Myocyte (in vitro differentiated cells): ENCODE measurements around the gene FAF1. TPM values are rescaled to one million over a fixed set of nuclear protein-coding genes. Genes with fewer than 3 reads are reported as not detected.
A peak's percentile ranks its signal among the peaks of the same experiment; 100 is the strongest.
"Not testable (repeated sequence)": the region's sequence is repeated elsewhere in the genome, so short reads cannot be mapped to it uniquely, and the experiment has no call there.

Source experiments
- DNase-seq: peaks from one replicate; pipeline ENCODE4 v3.0.0-alpha.2; 2012; ENCODE audit warnings: low read depth
- total RNA-seq: library from RNA; depleted of rRNA; stranded (reverse); fragments of >200 nt; gene quantifications from 2 replicates; pipeline ENCODE4 v1.2.3, GENCODE V29; 2014

Gene FAF1
- total RNA-seq, 1 donor from 2014 or later: 60.2 TPM

DNA sequence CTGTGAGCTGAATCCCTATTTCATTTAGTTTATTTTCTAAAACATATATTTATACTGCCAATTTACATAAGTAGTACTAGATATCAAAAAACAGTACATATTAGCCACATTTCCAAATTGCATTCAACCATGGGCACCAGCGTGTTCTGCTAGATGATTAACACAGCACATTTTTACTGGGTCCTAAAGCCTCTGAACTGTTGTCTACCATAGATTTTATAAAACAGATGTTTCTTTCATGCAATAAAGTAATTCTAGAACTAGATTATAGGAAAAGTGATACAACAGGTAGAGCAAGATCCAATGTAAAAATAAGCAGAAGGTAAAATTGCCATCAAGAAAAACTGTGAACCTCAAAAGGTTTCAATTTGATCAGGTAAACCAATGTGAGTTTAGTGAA is 108.6 kb downstream of the FAF1 start:
- no peak for DNase-seq

DNA sequence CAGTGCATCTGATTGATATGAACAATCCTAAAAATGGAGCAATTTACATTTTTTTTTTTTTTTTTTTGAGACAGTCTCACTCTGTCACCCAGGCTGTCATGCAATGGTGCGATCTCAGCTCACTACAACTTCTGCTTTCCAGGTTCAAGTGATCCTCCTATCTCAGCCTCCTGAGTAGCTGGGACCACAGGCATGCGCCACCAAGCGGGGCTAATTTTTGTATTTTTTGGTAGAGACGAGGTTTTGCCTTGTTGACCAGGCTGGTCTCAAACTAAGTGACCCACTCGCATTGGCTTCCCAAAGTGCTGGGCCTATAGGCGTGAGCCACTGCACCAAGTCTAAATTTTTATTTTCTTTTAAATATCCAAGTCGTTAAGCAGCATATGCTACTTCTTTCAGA is 109.0 kb downstream of the FAF1 start:
- no peak for DNase-seq

DNA sequence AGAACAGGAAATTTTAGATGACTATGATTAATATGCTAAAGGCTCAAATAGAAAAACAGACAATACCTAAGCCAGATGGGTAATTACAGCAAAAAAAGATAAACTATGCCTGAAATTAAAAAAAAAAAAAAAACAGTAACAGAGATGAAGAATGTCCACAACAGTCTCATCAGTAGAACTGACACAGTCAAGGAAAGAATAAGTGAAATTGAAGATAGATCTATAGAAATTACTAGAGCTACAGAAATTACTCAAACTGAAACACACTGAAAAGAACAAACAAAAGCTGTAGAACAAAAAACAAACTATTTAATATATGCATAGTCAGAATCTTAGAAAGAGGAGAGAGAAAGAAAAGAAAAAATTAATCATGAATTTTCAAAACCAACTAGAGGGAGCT is 112.8 kb downstream of the FAF1 start:
- DNase-seq: no peak

DNA sequence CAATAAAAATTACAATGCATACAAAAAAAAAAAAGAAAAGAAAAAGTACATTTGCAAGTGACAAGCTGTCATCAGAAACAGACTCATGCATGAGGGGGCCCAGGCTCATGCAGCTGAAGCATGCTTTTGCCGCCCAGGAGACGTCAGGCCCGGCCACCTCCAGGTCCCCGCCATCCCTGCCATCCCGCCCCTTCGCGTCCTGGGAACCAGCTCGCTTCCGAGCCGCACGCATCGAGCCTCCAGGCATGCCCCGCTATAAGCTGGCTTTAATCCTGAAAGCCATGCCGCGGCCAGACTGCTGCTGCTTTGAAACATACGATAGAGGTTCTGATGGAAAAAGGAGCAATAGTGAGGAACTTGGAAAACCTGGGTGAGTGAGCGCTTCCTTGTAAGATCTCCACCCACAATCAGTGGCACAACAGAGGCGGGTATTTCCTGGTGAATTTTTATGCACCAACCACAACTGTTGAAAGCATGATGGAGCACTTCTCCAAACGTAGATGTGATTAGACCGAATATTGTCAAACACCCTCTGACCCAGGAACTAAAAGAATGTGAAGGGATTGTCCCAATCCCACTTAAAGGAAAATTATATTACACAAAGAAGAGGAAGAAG is 113.7 kb downstream of the FAF1 start:
- DNase-seq: no peak

DNA sequence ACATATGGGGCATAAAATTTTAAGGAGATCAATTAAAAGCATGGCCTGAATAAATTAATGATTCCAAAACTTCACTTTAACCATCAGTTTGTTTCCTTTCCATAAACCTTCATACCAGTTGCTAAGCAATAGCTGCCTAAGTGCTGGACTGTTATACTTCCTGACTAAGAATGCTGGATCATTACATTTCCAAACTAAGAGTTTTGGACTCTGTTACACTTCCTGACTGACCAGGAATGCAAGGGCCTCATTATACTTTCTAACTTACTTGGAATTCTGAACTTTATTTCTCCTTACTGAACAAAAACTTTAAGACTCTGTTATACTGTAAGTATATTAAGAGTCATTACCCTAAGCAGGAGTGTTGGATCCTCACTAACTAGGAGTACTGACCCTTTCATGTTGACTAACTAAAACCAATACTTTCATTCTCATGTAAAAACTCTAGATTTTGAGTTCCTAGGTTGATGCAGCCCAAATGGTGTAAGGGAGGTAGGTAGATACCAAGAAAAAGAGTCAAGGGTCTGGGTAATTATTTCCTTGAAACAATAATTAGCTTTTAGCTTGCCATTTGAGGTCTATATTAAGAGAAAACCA is 118.2 kb downstream of the FAF1 start:
- peak; percentile 16 for DNase-seq

DNA sequence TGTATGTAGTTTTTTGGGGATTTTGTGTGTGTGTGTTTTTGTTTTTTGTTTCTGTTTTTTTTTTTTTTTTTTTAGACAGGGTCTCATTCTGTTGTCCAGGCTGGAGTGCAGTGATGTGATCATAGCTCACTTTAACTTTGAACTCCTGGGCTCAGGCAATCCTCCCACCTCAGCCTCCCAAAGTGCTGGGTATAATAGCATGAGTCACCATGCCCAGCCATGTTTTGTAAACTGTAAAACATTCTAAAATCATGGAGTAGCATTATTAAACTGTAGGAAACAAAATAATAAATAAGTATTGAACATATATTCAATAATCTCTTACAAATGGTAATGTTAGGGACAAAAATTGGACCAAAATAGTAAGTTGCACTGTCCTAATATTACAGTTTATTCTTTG is 124.0 kb downstream of the FAF1 start:
- DNase-seq: no peak

DNA sequence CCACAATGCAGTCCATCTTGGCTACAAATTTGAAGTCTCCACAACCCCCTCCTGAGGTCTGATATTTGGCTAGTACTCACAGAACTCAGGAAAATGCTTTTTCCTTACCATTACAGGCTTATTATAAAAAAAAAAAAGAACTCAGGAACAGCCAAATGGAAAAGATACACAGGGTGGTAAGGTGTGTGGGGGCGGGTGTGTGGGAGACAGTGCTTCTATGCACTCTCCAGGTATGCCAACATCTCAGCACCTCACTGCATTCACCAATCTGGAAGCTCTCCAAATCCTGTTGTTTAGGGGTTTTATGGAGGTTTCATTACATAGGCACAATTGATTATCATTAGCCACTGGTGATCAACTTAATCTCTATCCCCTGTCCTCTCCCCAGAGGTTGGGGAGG is 126.9 kb downstream of the FAF1 start:
- no peak for DNase-seq

DNA sequence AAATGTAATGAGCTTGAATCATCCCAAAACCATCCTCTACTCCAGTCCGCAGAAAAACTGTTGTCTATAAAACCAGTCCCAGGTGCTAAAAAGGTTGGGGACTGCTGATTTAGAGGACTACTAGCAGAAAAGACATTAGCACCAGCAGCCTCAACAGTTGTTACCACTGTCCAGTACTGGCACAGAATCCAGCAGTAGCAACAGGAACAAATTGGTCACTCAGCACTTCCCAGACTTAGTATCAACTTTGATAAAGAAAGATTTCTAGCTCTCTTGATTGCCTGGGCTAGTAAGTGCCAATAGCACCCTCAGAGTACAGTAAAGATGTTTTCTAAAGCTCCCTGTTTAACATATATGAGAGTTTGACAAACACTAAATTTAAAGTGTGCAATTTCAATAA is 127.9 kb downstream of the FAF1 start:
- peak; percentile 22 for DNase-seq

DNA sequence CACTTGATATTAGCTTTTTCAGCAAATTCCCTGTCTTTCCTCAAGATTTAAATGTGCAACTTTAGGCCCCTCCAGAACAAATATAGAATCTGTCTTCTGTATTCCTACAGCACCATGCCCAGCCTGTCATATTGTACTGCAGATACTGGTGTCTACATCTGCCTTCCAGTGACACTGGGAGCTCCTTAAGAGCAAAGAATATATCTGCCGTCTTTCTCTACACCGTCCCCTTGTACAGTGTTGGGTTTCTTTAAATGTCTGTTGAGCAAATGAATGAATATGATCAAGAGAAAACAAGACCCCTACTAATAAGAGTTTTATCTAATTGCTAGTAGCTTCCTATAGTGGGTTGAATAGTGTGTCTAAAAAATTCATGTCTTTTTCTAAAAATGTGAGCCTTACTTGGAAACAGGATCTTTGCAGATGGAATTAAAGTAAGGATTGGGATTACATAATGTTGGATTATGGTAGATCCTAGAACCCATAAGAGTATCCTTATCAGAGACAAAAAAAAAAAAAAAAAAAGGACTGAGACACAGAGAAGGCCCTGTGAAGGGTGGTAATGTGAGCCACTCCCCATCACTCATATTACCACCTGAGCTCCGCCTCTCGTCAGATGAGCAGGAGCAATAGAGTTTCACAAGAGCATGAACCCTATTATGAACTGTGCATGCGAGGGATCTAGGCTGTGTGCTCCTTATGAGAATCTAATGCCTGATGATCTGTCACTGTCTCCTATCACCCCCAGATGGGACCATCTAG is 128.6 kb downstream of the FAF1 start:
- DNase-seq: no peak

DNA sequence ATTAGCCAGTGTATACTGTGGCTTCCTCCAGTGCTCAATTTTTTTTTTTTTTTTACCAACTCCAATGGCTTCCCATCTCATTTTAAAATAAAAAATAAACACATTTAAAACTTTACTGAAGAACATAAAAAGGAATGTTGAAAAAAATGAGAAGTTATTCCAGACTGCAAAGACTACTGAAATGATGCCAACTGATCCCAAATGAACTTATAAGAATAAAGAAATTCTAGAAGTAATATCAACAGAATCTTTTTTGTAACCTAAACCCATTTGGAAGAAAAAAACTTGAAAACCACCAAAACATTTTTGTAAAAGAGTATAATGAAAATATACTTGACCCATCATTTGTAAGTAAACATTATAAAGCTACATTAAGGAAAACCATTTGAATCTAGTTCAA is 129.4 kb downstream of the FAF1 start:
- DNase-seq: no peak

DNA sequence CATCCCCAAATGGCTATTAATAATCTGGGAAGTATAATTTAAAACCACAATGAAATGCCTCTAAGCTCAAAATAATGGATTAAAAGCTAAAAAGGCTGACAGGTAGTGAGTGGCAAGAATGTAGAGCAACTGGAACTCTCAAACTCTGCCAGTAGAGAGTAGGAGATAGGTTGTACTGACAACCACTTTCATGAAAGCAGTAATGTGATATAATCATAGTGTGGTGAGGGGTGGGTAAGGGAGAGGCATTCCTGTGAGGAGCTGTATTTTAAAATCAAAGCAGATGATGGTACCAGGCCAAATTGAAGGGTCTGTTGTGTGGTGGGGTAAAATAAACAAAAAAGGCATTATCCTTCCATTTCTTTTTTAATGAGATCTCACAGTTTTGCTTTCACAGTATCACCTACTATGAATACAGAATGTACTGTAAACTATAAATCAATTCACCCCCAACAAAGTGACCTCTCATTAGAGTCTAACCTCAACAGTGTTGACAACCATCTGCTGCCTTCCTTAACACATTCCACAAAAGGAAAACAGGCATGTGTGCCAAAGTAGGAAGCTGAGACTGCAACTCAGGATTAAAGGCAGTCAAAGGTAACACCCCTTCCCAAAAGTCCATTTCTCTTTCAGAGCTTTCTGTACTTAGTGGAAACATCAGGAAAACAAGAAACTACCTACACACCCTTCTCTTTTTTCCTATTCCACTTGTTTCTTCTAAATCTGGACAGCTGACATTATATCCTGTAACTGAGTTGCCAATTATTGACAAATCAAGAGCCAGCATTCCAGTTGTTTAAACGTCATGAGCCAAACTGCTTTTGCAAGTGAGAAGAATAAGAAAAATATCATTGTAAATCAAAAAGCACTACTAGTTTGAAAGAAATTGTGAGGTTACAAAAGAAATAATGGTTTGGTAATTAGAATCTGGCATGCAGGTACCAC is 130.8 kb downstream of the FAF1 start:
- DNase-seq: peak; percentile 69

DNA sequence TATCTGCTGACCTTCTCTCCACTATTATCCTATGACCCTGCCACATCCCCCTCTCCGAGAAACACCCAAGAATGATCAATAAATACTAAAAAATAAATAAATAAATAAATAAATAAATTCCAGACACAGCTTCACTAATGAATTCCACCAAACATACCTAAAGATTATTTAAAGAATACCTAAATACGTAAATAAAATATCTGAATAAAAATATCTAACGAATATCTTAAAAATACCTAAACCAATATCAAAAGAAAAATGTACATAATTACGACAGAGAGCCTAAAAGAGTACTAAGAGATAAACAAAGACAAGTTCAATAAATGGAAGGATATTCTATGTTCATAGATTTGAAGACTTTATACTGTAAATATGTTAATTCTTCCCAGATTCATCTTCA is 132.5 kb downstream of the FAF1 start:
- no peak for DNase-seq

DNA sequence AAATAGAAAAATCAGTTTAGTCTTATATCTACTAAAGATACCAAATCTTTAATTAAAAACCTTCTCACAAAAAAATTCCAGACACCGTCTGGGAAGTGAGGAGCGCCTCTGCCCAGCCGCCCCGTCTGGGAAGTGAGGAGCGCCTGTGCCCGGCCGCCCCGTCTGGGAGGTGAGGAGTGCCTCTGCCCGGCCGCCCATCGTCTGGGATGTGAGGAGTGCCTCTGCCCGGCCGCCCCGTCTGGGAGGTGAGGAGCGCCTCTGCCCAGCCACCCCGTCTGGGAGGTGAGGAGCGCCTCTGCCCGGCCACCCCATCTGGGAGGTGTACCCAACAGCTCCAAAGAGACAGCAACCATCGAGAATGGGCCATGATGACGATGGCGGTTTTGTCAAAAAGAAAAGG is 133.3 kb downstream of the FAF1 start:
- DNase-seq: not testable (repeated sequence)

DNA sequence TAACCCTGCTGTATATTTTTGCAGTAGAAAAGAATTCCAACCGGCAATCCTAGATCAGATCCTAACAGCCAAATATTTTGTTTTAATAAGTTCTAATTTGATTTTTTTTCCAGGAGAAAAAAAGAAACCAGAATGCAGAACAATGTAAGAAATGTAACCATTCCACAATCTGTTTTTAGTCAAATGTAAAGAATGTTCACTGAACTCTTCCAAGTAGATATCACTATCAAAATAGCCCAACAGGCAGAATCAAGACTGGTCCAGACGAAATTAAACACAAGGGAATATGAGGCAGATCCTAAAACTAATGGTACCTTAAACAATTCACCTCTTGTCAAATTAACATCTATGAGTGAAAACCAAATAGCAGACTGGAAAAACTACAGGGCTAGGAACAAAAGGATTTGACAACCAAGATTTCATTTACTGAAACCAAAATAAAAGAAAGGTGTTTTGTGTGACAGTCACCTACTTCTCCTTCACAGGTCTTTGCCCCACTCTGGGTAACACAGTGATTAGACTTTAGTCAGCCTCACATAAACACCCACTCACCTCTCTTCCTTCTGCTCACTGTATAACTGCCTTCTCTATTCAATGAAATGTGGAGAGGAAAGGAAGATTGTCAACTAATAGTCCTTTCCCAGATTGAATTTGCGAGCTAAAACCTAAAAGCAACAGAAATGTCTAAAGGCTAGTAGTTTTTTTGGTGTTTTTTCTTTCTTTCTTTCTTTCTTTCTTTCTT is 137.9 kb downstream of the FAF1 start:
- DNase-seq: no peak

DNA sequence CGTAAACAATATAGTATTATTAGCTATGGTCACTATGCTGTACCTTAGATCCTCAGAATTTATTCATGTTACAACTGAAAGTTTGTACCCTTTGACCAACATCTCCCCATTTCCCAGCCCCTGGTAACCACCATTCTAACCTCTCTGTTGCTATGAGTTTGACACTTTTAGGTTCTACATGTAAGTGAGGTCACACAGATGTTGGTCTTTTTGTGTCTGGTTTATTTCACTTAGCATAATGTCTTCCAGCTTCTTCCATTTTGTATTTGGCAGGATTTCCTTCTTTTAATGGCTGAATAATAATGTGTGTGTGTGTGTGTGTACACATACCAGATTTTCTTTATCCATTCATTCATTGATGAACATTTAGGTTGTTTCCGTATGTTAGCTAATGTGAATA is 139.5 kb downstream of the FAF1 start:
- no peak for DNase-seq

DNA sequence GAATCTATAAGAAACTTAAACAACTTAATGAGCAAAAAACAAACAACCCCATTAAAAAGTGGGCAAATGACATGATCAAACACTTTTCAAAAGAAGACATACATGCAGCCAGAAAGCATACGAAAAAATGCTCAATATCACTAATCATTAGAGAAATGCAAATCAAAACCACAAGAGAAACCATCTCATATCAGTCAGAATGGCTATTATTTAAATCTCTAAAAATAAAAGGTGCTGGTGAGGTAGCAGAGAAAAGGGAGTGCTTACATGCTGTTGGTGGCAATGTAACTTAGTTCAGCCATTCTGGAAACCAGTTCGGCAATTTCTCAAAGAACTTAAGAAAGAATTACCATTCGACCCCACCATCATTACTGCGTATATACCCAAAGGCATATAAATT is 147.7 kb downstream of the FAF1 start:
- DNase-seq: no peak

DNA sequence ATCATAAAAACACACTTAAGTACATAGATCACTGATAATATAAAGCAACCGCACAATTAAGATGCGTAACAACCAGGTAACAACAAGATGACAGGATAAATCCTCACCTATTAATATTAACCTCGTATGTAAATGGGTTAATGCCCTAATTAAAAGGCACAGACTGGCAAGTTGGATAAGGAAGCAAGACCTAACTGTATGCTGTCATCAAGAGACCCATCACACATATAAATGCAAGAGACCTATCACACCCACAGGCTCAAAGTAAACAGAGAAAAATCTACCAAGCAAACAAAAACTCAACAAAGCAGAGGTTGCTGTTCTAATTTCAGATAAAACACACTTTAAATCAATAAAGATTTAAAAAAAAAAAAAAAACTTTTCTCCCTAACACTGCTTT is 151.8 kb downstream of the FAF1 start:
- DNase-seq: no peak

DNA sequence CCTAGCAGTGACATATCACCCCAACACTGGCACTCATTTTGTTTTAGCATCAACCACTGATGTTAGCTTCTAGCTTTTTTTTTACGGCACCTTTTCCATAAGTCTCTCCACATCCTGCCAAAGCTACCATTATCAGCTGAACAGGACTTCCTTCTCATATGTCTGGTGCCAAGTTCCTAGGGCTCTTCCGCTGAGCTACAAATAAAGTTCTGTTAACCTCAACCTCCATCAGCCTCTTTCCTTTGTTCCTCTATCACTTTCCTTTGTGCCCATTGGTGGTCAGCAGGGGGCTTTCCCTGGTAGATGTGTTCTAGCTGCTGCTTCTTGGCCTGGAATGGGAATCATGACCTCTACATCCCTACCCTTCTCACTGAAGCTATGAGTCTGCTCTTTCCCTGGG is 163.8 kb downstream of the FAF1 start:
- no peak for DNase-seq

DNA sequence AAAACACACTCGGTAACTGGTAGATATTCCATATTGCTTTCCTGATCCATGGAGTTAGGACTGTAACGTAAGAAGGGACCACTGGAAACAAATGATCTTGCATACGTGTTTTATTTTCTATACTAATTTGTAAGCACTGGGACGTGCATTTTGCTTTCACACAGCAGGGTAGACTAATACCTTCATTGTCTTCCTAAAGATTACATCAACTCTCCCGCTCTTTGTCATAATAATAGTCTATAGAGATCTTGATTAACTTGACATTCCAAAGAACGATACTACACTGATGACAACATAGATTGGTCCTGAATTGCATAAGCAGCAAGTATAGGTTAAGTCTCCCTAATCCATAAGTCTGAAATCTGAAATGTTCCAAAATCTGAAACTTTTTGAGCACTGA is 166.5 kb downstream of the FAF1 start:
- no peak for DNase-seq

DNA sequence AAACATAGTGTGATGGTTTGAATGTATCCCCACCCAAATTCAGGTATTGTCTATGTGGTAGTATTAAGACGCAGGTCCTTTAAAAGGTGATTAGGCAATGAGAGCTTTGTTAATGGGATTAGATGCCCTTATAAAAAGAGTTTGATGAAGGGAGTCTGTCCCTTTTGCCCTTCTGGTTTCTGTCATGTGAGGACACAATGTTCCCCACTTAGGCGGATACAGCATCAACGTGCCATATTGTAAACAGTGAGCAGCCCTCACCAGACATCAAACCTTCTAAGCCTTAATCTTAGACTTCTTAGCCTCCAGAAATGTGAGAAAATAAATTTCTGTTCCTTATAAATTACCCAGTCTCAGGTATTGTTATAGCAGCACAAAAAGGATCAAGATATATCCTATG is 172.8 kb downstream of the FAF1 start:
- no peak for DNase-seq

DNA sequence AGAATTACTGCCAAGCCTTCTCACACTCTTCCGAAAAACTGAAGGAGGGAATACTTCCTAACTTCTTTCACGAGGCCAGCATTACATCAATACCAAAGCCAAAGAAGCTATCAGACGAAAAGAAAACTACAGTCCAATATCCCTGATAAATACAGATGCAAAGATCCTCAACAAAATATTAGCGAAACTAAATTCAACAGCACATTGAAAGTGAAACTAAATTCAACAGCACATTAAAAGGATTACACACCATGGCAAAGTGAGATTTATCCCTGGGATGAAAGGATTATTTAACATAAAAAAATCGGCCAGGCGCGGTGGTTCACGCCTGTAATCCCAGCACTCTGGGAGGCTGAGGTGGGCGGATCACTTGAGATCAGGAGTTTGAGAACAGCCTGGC is 176.8 kb downstream of the FAF1 start:
- DNase-seq: peak; percentile 50
